Left lung (tissue), 10 donors: ENCODE data around the gene DTX1. TPM values are rescaled to one million over a fixed set of nuclear protein-coding genes. Genes with fewer than 3 reads are reported as not detected.
A peak's percentile ranks its signal among the peaks of the same experiment; 100 is the strongest.

Experiments
- ATAC-seq: fragments of 200-7000 bp; cut with Tn5 transposase; one replicate; pipeline ENCODE4 v1.9.1; 2020; ENCODE audit warnings: moderate library complexity
- DNase-seq, 4 donors: peaks; one replicate each; pipeline ENCODE4 v3.0.0-alpha.2; 2013 to 2020
- H3K27ac ChIP-seq, 2 donors: fragments of 200-600 bp; sonication (generic) in 1 of 2; one replicate each; pipeline versions ENCODE4 v1.5.0 to v1.8.0; 2020 to 2021
- H3K27me3 ChIP-seq, 2 donors: fragments of 200-600 bp; sonication (generic) in 1 of 2; one replicate each; pipeline versions ENCODE4 v1.5.0 to v1.8.0; 2020 to 2021
- H3K36me3 ChIP-seq, 2 donors: fragments of 200-600 bp; sonication (generic) in 1 of 2; one replicate each; pipeline versions ENCODE4 v1.5.0 to v1.8.0; 2020 to 2021
- H3K4me1 ChIP-seq, 2 donors: fragments of 200-600 bp; one replicate each; pipeline ENCODE4 v1.8.0; 2021
- H3K4me3 ChIP-seq, 2 donors: fragments of 200-600 bp; sonication (generic) in 1 of 2; one replicate each; pipeline versions ENCODE4 v1.5.0 to v1.8.0; 2020 to 2021; ENCODE audit warnings: mild to moderate bottlenecking in 1 of 2
- H3K9me3 ChIP-seq, 2 donors: fragments of 200-600 bp; sonication (generic) in 1 of 2; one replicate each; pipeline versions ENCODE4 v1.5.0 to v1.8.0; 2020 to 2021
- intact Hi-C, 2 donors: fragments of 100-400 bp; cut with DNase I; formaldehyde crosslinking; loops; one replicate each; pipeline versions ENCODE4 v1.11.2 to v1.14.2; 2022
- polyA plus RNA-seq, 6 donors: library from polyadenylated mRNA; unstranded; fragments of 120-200 nt; gene quantifications; one replicate each; pipeline ENCODE4 v1.2.1, GENCODE V29; 2013; ENCODE audit not compliant: insufficient read length in 6 of 6
- total RNA-seq, 2 donors: library from RNA; stranded (reverse); fragmentation: NEBNext Ultra II Directional; extraction: Animal tissue kit (Norgen Biotek cat#: 25700); gene quantifications; one replicate each; pipeline ENCODE4 v1.2.1, GENCODE V29; 2021
- TF ChIP-seq, protein P1 (sequence below), 2 donors: fragments of 200-600 bp; sonication (generic) in 1 of 2; IDR thresholded peaks; one replicate each; pipeline versions ENCODE4 v1.5.0 to v1.8.0; 2021; ENCODE audit warnings: antibody characterized with exemption in 2 of 2
- donor health status: DM: no; HTN: yes; CAD: no.
- donor health status: DM: no; HTN: no; CAD: no.

The DTX1 gene
- total and polyA plus RNA-seq, 8 donors = 0.70 to 6.3 (median 4.3) TPM

- no peaks in the 10 kb centered on the region for H3K36me3 ChIP-seq
- ATAC-seq (no peak), DNase-seq (no peak)
- no peaks in the 10 kb centered on the region for H3K4me1 ChIP-seq
- TF ChIP-seq, protein P1, sequence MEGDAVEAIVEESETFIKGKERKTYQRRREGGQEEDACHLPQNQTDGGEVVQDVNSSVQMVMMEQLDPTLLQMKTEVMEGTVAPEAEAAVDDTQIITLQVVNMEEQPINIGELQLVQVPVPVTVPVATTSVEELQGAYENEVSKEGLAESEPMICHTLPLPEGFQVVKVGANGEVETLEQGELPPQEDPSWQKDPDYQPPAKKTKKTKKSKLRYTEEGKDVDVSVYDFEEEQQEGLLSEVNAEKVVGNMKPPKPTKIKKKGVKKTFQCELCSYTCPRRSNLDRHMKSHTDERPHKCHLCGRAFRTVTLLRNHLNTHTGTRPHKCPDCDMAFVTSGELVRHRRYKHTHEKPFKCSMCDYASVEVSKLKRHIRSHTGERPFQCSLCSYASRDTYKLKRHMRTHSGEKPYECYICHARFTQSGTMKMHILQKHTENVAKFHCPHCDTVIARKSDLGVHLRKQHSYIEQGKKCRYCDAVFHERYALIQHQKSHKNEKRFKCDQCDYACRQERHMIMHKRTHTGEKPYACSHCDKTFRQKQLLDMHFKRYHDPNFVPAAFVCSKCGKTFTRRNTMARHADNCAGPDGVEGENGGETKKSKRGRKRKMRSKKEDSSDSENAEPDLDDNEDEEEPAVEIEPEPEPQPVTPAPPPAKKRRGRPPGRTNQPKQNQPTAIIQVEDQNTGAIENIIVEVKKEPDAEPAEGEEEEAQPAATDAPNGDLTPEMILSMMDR (IDR thresholded peaks at IDR 0.05) = no peak
- no peaks in the 10 kb centered on the region for H3K27me3 ChIP-seq
- H3K9me3 ChIP-seq = no peaks in the 10 kb centered on the region
- H3K27ac ChIP-seq = no peak overlapping the region
- no peak overlapping the region for H3K4me3 ChIP-seq
- intact Hi-C loops = no loop called here
These were observed 37.5 kb upstream of the DTX1 start for GRCh38 chr12:113019025-113019424.

GRCh38 chr12:113021500-113021899, 35.0 kb upstream of the DTX1 start:
- Histone ChIP-seq H3K27ac (no peak overlapping the region), H3K4me3 (no peak overlapping the region), H3K27me3 (no peaks in the 10 kb centered on the region), H3K4me1 (no peaks in the 10 kb centered on the region), H3K36me3 (no peaks in the 10 kb centered on the region), H3K9me3 (no peaks in the 10 kb centered on the region)
- DNase-seq (no peak), ATAC-seq (no peak)
- intact Hi-C loops = no loop called here
- TF ChIP-seq, protein P1 (IDR thresholded peaks at IDR 0.05) = no peak

DNA sequence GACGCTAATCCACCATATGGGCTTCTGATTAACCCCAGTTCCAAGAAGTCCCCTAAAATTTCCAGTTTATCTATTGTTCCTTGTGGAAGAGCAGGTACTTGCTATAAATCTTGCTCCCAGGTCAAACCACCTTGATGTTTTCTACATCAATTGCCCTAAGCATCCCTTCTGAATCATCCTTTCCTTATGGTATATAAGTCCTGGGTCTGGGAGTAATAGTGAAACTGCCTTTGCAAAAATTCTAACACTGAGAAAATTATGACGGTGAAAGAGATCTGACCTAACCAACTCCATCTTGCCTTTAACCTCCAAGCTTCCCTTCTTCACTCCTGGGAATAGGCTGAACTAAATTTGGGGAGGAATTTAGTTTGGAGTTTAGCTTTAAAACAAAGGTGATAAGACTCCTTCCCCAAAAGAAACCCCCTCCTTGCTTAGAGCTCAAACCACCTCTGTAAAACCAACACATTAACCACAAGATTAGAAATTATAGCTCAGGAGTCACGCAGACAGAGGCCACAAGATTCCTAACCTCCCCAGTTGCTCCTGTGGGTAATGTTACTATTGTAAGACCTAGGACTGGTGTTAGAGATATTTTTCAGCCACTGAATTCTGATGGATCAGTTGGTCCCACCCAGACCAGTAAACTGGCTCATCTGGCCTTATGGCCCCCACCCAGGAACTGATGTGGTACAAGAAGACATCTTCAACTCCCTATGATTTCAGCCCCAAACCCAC, 33.8 kb upstream of the DTX1 start:
- TF ChIP-seq, protein P1 (IDR thresholded peaks at IDR 0.05) = no peak
- Histone ChIP-seq H3K27me3 (no peaks in the 10 kb centered on the region), H3K9me3 (no peaks in the 10 kb centered on the region), H3K4me1 (no peaks in the 10 kb centered on the region), H3K4me3 (no peak overlapping the region), H3K27ac (no peak overlapping the region), H3K36me3 (no peaks in the 10 kb centered on the region)
- no peak for DNase-seq
- intact Hi-C loops = no loop called here
- no peak for ATAC-seq

DNA sequence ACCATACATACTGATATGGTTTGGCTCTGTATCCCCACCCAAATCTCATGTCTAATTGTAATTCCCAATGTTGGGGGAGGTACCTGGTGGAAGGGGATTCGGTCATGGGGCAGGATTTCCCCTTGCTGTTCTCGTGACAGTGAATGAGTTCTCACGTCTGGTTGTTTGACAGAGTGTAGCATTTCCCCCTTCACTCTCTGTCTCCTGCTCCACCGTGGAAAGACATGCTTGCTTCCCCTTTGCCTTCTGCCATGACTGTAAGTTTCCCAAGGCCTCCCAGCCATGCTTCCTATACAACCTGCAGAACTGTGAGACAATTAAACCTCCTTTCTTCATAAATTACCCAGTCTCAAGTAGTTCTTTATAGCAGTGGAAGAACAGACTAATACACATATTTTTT, 28.8 kb upstream of the DTX1 start:
- ATAC-seq = no peak
- intact Hi-C loops = no loop called here

DNA sequence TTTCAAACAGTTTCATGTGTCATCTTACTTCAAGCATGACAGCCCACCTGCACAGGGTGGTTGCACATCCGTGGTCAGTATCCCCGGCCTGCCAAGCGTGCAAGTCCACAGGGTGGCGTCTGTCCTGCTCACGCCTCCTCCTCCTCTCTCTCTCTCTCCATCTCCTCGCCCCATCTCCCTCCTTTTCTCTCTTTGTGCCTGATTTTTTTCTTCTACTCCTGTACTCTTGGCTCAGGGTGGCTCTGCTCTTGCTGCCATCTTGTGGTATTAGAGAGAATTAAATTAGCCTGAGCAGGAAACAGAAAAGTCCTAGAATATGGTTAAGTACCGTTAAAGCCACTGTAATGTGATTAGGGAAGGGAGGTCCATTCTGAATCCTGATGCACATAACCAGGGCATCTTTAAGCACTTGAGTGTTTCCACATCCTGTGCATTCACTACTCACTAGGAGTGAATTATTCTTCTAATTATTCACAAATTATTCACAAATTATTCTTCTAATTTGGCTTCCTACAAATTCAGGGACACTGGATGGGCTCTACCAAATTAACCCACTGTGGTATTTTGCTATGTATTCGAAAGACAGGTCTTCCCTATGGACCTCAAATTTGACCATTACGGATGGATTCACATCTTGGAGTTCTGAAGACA, 25.5 kb upstream of the DTX1 start:
- no peaks in the 10 kb centered on the region for H3K27me3 ChIP-seq
- intact Hi-C loops = no loop called here

More for the DNA sequence above, 28.8 kb upstream of the DTX1 start:
- no peak overlapping the region for H3K27ac ChIP-seq
- DNase-seq = no peak
- H3K4me3 ChIP-seq = no peak overlapping the region
- H3K4me1 ChIP-seq = no peaks in the 10 kb centered on the region
- H3K27me3 ChIP-seq = no peaks in the 10 kb centered on the region
- TF ChIP-seq, protein P1 (IDR thresholded peaks at IDR 0.05) = no peak
- no peaks in the 10 kb centered on the region for H3K36me3 ChIP-seq
- no peaks in the 10 kb centered on the region for H3K9me3 ChIP-seq

More for the DNA sequence above, 25.5 kb upstream of the DTX1 start:
- Histone ChIP-seq H3K4me1 (no peaks in the 10 kb centered on the region), H3K36me3 (no peaks in the 10 kb centered on the region), H3K9me3 (no peaks in the 10 kb centered on the region), H3K4me3 (no peak overlapping the region), H3K27ac (no peak overlapping the region)
- peak in 2 of 4 donors; percentile 15 to 49 for DNase-seq
- TF ChIP-seq, protein P1 (IDR thresholded peaks at IDR 0.05) = peak; percentile 38 to 73
- ATAC-seq = peak; percentile 89
